Transverse colon (tissue), 4 donors: ENCODE measurements around the gene TBCA. TPM values are rescaled to one million over a fixed set of nuclear protein-coding genes. Genes with fewer than 3 reads are reported as not detected.
"Not testable (repeated sequence)": the region's sequence is repeated elsewhere in the genome, so short reads cannot be mapped to it uniquely, and the experiment has no call there.

Source experiments
- DNase-seq: peaks from one replicate; pipeline ENCODE4 v3.0.0-alpha.2; 2019
- H3K27ac ChIP-seq, 4 donors: fragments of 200-600 bp; sonication (generic); 2 replicates each; pipeline ENCODE4 v1.5.1; 2016 to 2018; ENCODE audit warnings: inconsistent platforms in 4 of 4
- H3K27me3 ChIP-seq: fragments of 200-600 bp; sonication (generic); 2 replicates; pipeline ENCODE4 v1.5.1; 2017; ENCODE audit warnings: inconsistent platforms
- H3K36me3 ChIP-seq, 4 donors: fragments of 200-600 bp; sonication (generic); 2 replicates each; pipeline ENCODE4 v1.5.1; 2017 to 2019; ENCODE audit warnings: inconsistent platforms in 4 of 4
- H3K4me1 ChIP-seq, 4 donors: fragments of 200-600 bp; sonication (generic); 2 replicates each; pipeline ENCODE4 v1.5.1; 2017 to 2020; ENCODE audit warnings: inconsistent platforms in 4 of 4
- H3K4me3 ChIP-seq, 4 donors: fragments of 200-600 bp; sonication (generic); 1 replicate in 1 of 4; 2 replicates in 3 of 4; pipeline versions ENCODE4 v1.5.1 to v1.6.1; 2017 to 2019; ENCODE audit warnings: inconsistent platforms in 4 of 4
- H3K9me3 ChIP-seq, 2 donors: fragments of 200-600 bp; sonication (generic); 2 replicates each; pipeline ENCODE4 v1.5.1; 2017 to 2019; ENCODE audit warnings: inconsistent platforms in 2 of 2
- CTCF ChIP-seq, 5 experiments: fragments of 200-600 bp in 3 of 5; fragments of 450-650 bp in 2 of 5; sonication (generic) in 3 of 5; IDR thresholded peaks; 1 replicate in 2 of 5; 2 replicates in 3 of 5; pipeline ENCODE4 v1.5.1; 2016 to 2017; ENCODE audit warnings: antibody characterized with exemption in 5 of 5, inconsistent platforms in 3 of 5, mild to moderate bottlenecking in 2 of 5, moderate library complexity in 1 of 5
- EP300 ChIP-seq: sonication (generic); formaldehyde crosslinking; IDR thresholded peaks from one replicate; pipeline ENCODE4 v1.6.1; 2017; ENCODE audit warnings: antibody characterized with exemption, low read depth
- POLR2A ChIP-seq: fragments of 450-650 bp; IDR thresholded peaks from one replicate; pipeline ENCODE4 v1.6.1; 2016; ENCODE audit warnings: antibody characterized with exemption, mild to moderate bottlenecking, moderate library complexity
- POLR2AphosphoS5 ChIP-seq, 3 donors: sonication (generic); formaldehyde crosslinking; IDR thresholded peaks; one replicate each; pipeline ENCODE4 v1.6.1; 2016; ENCODE audit warnings: antibody characterized with exemption in 3 of 3
- WGBS, 2 donors: methylation state at CpG; one replicate each; pipeline ENCODE4 v1.1.5; 2018; ENCODE audit warnings: low coverage in 1 of 2; 5-methylcytosine and 5-hydroxymethylcytosine counted together
- in situ Hi-C, 4 donors: fragments of 200-750 bp; cut with MboI; loops; one replicate each; pipeline versions ENCODE4 v1.15.0 to v1.15.1; 2017; ENCODE audit warnings: low sequenced_read_pairs in 3 of 4, low pct_ligation_motif_present in 1 of 4, low pct_unique_long_range_greater_than_20kb in 1 of 4
- intact Hi-C: fragments of 100-400 bp; cut with DNase I; formaldehyde crosslinking; loops from one replicate; pipeline ENCODE4 v1.15.1; 2023; ENCODE audit warnings: low total_unique reads
- total RNA-seq, 4 donors: library from RNA; depleted of rRNA; stranded (reverse); fragments of >200 nt; gene quantifications; one replicate each; pipeline ENCODE4 v1.1.0, GENCODE V29; 2016

The TBCA gene
- total RNA-seq, 4 donors from 2014 or later = 16.1 to 125 (median 51.8) TPM

DNA sequence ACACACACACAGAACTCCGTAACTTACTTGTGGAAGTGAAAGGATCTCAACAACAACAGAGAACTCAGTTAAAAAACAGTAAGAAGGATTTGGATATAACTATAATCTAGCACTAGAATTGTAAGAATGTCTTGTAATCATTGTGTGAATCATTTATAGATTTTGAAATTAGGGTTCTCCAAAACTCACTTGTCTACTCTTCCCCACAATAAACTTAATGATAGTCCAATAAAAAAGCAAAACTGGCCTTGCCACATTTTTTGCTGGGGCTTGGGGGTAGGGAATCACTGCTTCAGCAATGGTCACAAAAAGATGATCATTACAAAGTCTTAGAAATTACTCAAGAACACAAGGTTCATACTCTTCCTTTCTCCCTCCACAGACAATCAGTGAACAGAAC, 8.8 kb downstream of the TBCA start:
- Histone ChIP-seq H3K36me3 (peaks cover 0 to 9% (median 0%) of the 10 kb centered on the region in 4 donors), H3K27me3 (no peaks in the 10 kb centered on the region), H3K27ac (no peak overlapping the region), H3K9me3 (no peaks in the 10 kb centered on the region), H3K4me3 (no peak overlapping the region), H3K4me1 (peaks cover 0 to 22% (median 4%) of the 10 kb centered on the region in 4 donors)
- intact Hi-C loops = no loop called here
- TF ChIP-seq CTCF (IDR thresholded peaks at IDR 0.05) (no peak), POLR2AphosphoS5 (IDR thresholded peaks at IDR 0.05) (no peak)
- in situ Hi-C loops = no loop called here
- no peak for DNase-seq
- WGBS, 2 donors = 82 to 100% methylated on average over 1 of the region's 1 CpG

GRCh38 chr5:77761606-77762005, 14.5 kb downstream of the TBCA start:
- H3K9me3 ChIP-seq = no peaks in the 10 kb centered on the region
- TF ChIP-seq EP300 (no peak), CTCF (IDR thresholded peaks at IDR 0.05) (no peak), POLR2A (no peak), POLR2AphosphoS5 (IDR thresholded peaks at IDR 0.05) (no peak)
- WGBS, 2 donors = 68% methylated on average over 2 to 3 of the region's 3 CpGs
- intact Hi-C loops (no loop called here), in situ Hi-C loops (no loop called here)
- no peak overlapping the region for H3K27ac ChIP-seq
- H3K36me3 ChIP-seq = no peaks in the 10 kb centered on the region
- no peak overlapping the region for H3K4me3 ChIP-seq
- H3K27me3 ChIP-seq = no peaks in the 10 kb centered on the region
- no peak for DNase-seq
- peaks cover 0 to 8% (median 7%) of the 10 kb centered on the region in 4 donors for H3K4me1 ChIP-seq

GRCh38 chr5:77758141-77758938, 17.8 kb downstream of the TBCA start:
- 96 to 97% methylated on average over 3 to 10 of the region's 10 CpGs for WGBS, 2 donors
- peaks cover 0 to 8% (median 7%) of the 10 kb centered on the region in 4 donors for H3K4me1 ChIP-seq
- TF ChIP-seq EP300 = no peak
- TF ChIP-seq CTCF (IDR thresholded peaks at IDR 0.05) = no peak
- no peak for TF ChIP-seq POLR2A
- TF ChIP-seq POLR2AphosphoS5 (IDR thresholded peaks at IDR 0.05) = no peak
- intact Hi-C loops (no loop called here), in situ Hi-C loops (no loop called here)
- DNase-seq = no peak
- H3K9me3 ChIP-seq = no peaks in the 10 kb centered on the region
- no peak overlapping the region for H3K4me3 ChIP-seq
- H3K36me3 ChIP-seq = no peaks in the 10 kb centered on the region
- H3K27me3 ChIP-seq = no peaks in the 10 kb centered on the region
- no peak overlapping the region for H3K27ac ChIP-seq

GRCh38 chr5:77751328-77752023, 24.7 kb downstream of the TBCA start:
- Histone ChIP-seq H3K27ac (no peak overlapping the region), H3K9me3 (no peaks in the 10 kb centered on the region), H3K27me3 (no peaks in the 10 kb centered on the region), H3K4me1 (no peaks in the 10 kb centered on the region), H3K36me3 (no peaks in the 10 kb centered on the region), H3K4me3 (no peak overlapping the region)
- 95% methylated on average over 9 of the region's 9 CpGs; no CpG with 5 or more reads in 1 of the 2 donors for WGBS, 2 donors
- intact Hi-C loops = no loop called here
- no peak for DNase-seq
- in situ Hi-C loops = no loop called here
- TF ChIP-seq POLR2AphosphoS5 (IDR thresholded peaks at IDR 0.05) (no peak), CTCF (IDR thresholded peaks at IDR 0.05) (no peak), POLR2A (no peak), EP300 (no peak)

DNA sequence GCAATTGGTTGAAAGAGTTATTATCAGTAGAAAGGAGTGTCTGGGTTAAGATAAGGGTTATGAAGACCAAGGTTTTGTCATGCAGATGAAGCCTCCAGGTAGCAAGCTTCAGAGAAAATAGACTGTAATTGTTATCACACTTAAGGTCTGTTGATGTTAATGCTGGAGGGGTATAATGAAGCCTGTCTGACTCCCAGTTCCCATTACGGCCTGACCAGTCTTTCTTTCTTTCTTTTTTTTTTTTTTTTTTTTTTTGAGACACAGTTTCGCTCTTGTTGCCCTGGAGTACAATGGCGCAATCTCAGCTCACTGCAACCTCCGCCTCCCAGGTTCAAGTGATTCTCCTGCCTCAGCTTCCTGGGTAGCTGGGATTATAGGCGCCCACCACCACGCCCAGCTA, 25.2 kb downstream of the TBCA start:
- in situ Hi-C loops, H3K27ac ChIP-seq, intact Hi-C loops, H3K4me1 ChIP-seq, H3K36me3 ChIP-seq, H3K9me3 ChIP-seq, H3K27me3 ChIP-seq, DNase-seq, H3K4me3 ChIP-seq: not testable (repeated sequence)
- 84 to 95% methylated on average over 5 to 6 of the region's 6 CpGs for WGBS, 2 donors
